Hepatocyte (in vitro differentiated cells): ENCODE results near the gene SH3RF3.

Experiments
- EZH2 ChIP-seq: fragments of 200-600 bp; sonication (generic); IDR thresholded peaks from 2 replicates; pipeline ENCODE4 v1.6.1; 2016; ENCODE audit warnings: antibody characterized with exemption, mild to moderate bottlenecking, borderline replicate concordance
- EZH2phosphoT487 ChIP-seq: fragments of 200-600 bp; sonication (generic); IDR thresholded peaks from one replicate; pipeline ENCODE4 v1.6.1; 2018; ENCODE audit warnings: antibody characterized with exemption, mild to moderate bottlenecking, low read depth, moderate library complexity; ENCODE audit not compliant: unreplicated experiment, severe bottlenecking
- TF ChIP-seq, protein P1 (sequence below): fragments of 200-600 bp; sonication (generic); IDR thresholded peaks from 2 replicates; pipeline ENCODE4 v1.5.1; 2016; ENCODE audit warnings: antibody characterized with exemption, mild to moderate bottlenecking; ENCODE audit not compliant: poor library complexity

DNA sequence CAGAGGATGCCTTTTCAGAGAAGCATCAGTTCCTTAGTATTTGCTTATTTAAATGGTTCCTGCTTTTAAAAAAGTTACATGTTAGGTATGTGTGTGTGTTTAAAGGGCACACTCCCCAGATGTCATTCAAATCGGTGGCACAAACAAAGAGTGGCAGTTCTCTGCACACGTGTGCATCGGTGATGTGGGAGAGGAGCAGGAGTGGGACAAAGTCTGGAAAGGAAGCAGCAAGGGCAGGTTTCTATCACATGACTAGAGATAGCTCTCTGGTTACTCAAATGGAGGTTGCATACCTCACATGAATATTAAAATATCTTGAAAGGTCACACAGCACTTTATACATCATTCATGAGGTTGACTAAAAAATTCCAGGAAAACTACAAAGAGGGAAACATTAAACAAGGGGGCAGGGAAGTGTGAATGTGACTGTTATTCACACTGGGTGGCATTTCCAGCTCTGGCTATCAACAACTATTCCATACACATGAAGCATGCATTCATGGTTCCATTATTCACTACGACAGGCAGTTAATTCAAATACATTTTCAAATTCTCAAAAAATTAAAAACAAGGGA lies 420.1 kb downstream of the SH3RF3 start:
- TF ChIP-seq, protein P1, sequence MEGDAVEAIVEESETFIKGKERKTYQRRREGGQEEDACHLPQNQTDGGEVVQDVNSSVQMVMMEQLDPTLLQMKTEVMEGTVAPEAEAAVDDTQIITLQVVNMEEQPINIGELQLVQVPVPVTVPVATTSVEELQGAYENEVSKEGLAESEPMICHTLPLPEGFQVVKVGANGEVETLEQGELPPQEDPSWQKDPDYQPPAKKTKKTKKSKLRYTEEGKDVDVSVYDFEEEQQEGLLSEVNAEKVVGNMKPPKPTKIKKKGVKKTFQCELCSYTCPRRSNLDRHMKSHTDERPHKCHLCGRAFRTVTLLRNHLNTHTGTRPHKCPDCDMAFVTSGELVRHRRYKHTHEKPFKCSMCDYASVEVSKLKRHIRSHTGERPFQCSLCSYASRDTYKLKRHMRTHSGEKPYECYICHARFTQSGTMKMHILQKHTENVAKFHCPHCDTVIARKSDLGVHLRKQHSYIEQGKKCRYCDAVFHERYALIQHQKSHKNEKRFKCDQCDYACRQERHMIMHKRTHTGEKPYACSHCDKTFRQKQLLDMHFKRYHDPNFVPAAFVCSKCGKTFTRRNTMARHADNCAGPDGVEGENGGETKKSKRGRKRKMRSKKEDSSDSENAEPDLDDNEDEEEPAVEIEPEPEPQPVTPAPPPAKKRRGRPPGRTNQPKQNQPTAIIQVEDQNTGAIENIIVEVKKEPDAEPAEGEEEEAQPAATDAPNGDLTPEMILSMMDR: no peak
- TF ChIP-seq EZH2: no peak
- TF ChIP-seq EZH2phosphoT487: no peak
